HG03342 (cell line): Measurements from ENCODE around the gene ACOT7.
A peak's percentile ranks its signal among the peaks of the same experiment; 100 is the strongest.
"Not testable (repeated sequence)": the region's sequence is repeated elsewhere in the genome, so short reads cannot be mapped to it uniquely, and the experiment has no call there.

ENCODE experiments used
- ATAC-seq: cut with Tn5 transposase; IDR thresholded peaks from one replicate; pipeline ENCODE4 v1.9.1; 2021; ENCODE audit warnings: mild to moderate bottlenecking, moderate library complexity; ENCODE audit not compliant: unreplicated experiment

The ACOT7 gene

GRCh38 chr1:6401673-6402072 is 8.1 kb upstream of the ACOT7 start:
- no peak for ATAC-seq

- ATAC-seq, result no peak
Measured at GRCh38 chr1:6399294-6399693, 5.7 kb upstream of the ACOT7 start.

- no peak for ATAC-seq
Measured at GRCh38 chr1:6397844-6398441, 4.4 kb upstream of the ACOT7 start.

DNA sequence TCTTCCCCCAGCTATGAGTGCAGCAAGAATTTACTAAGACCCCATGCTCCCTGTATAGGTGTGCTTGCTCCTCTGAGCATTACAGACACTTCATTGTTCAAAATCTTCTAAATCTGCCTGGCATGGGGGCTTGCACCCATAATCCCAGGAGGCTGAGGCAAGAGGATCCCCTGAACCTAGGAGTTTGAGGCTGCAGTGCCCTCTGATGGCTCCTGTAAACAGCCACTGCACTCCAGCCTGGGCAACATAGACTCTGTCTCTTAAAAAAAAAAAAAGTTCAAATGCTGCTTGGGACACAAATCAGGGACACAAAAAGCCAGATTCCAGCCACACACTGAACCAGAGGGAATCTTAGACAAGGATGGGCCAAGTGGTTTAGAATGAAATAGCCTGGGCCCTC is 3.4 kb upstream of the ACOT7 start:
- no peak for ATAC-seq

DNA sequence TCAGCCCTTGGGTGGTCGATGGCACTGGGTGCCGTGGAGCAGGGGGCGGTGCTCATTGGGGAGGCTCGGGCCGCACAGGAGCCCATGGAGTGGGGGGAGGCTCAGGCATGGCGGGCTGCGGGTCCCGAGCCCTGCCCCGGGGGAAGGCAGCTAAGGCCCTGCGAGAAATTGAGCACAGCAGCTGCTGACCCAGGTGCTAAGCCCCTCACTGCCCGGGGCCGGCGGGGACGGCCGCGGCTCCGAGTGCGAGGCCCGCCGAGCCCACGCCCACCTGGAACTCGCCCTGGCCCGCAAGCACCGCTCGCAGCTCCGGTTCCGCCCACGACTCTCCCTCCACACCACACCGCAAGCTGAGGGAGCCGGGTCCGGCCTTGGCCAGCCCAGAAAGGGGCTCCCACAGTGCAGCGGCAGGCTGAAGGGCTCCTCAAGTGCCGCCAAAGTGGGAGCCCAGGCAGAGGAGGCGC is 2.2 kb upstream of the ACOT7 start:
- ATAC-seq, result not testable (repeated sequence)

DNA sequence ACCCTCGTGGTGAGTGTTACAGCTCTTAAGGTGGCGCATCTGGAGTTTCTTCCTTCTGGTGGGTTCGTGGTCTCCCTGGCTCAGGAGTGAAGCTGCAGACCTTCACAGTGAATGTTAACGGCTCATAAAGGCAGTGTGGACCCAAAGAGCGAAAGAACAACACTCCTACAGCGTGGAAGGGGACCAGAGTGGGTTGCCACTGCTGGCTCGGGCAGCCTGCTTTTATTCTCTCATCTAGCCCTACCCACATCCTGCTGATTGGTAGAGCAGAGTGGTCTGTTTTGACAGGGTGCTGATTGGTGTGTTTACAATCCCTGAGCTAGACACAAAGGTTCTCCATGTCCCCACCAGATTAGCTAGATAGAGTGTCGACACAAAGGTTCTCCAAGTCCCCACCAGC is 1.6 kb upstream of the ACOT7 start:
- ATAC-seq, result not testable (repeated sequence)

DNA sequence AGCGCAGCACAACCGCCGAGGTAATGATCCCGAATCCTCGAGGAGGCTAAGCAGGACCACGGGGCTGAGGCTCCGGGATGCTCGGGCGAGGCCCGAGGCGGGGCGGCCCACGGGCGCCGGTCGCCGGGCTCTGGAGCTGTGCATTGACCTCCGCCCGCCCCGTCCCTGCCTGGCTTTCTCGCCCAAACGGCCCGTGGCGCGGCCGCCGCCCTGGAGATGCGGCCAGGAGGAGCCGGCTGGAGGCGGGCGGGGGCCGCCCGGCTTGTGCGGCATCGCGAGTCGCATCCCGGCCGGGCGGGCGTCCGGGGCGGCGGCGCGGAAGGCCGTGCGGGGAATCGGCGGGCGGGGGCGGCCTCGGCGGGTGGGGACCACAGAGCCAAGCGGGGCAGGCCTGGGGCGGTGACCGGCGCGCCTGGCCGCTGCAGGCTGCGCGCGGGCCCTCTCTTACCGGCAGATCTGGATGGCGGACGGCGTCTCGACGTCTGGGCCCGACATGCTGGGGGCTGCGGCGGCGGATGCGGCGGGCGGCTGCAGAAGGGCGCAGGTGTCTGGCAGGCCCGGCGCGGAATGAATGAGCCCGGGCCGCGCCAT is 663 bp downstream of the ACOT7 start:
- peak; percentile 20 for ATAC-seq

GRCh38 chr1:6391951-6392808 is 1.4 kb downstream of the ACOT7 start:
- ATAC-seq, result peak; percentile 5

DNA sequence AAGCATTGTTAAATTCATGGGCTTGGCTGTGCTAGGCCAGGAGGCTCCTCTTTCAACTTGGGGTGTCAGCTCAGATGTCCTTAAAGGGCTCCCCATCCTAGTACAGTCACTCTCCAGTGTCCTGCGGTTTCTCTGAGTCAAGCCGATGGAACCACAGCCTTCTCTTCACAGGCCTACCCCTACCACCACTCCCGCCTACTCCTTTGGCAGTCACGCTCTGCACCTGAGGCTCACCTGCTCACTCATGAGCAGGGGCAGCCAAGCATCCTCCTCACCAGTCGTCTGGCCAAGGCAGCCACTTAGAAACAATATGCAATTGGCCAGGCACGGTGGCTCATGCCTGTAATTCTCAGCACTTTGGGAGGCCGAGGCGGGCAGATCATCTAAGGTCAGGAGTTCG is 3.6 kb downstream of the ACOT7 start:
- no peak for ATAC-seq

- ATAC-seq, result no peak
Measured at GRCh38 chr1:6386371-6386949, 7.1 kb downstream of the ACOT7 start.

DNA sequence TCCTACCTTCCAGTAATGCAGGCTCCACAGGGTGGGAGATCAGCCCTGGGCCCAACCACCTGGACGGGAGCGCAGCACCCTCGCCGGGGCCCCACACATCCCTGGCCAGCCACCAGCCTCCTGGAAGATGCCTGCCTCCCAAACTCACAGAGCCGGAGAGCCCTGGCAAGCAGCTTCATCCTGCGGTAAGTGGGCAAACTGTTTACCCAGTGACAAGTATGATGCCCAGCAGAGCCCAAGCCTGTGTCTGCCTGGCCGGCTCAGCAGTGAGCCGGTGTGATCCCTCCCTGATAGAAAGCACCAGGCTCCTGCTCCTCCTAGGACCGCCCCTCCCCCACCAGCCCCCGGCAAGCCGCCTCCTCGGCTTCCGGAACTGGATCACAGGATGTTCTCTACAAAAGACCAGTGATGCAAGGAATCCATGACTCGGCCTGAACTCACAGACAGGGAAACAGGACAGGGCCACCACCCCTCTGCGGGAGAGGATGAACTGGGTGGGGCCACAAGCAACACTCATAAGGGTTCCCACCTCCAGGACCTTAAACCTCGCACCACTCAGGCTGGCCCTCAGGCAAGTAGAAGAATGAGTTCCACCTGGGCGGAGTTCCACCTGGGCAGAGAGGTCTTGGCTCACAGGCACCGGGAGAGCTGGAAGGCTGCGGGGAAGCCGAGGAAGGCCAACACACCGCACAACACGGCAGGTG is 7.9 kb downstream of the ACOT7 start:
- no peak for ATAC-seq

DNA sequence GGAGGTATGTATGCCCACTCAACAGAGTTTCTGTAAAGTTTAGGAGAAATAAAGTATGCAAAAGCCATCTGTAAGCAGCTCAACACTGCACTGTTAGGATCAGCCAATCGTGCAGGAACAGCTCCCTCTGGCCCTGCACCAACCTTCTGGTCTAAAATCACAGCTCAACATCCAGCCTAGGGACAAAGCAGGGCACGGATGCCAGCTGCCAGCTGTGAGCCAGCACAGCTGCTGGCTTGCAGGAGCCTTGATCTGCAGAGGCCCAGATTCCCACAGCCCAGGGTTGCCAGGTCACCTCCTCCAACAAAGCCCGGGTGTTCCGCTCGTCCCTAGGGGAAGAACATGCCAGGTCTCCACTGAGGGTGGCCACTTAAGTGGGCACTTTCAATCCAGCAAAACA is 8.6 kb downstream of the ACOT7 start:
- ATAC-seq, result no peak

DNA sequence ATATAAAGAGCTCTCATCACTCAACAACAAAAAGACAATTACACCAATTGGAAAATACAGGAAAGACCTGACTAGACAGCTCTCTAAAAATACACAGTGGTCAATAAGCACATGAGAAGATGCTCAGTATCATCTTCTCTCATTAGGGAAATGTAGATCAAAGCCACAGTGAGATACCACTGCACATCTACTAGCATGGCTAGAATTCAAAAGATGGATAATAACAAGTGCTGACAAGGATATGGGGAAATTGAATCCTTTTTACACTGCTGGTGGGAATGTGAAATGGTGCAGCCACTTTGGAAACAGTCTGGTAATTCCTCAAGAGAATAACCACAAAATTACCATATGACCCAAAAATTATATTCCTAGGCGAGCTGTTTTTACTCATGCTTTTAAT is 9.4 kb downstream of the ACOT7 start:
- ATAC-seq, result no peak

- ATAC-seq, result no peak
Measured at GRCh38 chr1:6380037-6380436, 13.5 kb downstream of the ACOT7 start.

GRCh38 chr1:6378096-6378746 is 15.3 kb downstream of the ACOT7 start:
- no peak for ATAC-seq

DNA sequence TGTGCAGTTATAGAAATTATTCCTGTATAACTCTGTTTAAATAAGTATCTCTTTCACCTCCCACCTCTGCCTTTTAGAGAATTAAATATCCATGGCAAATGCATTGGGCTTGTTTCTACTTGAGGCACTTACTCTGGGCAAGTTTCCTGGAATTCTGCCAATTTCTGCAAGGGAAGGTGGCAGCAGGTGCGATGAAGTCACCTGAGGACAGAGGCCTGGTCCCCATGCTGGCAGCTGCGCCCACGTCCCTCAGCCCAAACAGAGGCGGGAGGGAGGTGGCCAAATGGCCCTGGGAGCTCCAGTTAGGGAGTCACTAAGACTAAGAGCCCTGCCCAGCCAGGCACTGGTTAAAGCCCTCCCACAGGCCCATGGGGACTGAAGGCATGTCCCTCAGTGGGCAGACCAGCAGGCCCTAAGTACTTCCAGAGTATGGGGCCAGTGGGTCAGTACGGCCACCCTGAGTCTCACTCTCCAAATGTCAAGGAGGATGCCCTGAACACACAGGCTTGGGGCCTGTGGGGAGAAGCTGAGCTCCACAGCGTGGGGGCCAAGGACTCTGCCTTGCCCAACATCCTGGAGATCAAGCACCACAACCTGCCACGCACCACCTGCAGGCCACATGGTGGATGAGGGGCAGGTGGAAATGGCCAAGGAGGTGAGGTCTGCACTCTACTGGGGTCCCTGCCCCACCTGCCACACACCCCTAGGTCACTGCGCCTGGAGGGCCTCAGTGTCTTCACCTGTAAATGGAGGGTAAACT is 19.4 kb downstream of the ACOT7 start:
- ATAC-seq, result no peak

DNA sequence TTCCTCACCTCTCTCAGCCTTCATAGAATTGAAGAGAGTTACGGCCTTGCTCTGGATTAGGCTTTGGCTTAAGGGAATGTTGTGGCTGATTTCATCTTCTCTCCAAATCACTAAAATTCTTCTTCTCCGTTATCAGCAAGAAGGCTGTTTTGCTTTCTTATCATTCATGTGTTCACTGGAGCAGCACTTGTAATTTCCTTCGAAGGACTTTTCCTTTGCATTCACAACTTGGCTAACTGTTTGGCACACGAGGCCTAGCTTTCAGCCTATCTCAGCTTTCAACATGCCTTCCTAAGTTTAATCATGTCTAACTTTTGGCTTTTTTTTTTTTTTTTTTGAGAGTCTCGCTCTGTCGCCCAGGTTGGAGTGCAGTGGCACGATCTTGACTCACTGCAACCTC is 21.3 kb downstream of the ACOT7 start:
- not testable (repeated sequence) for ATAC-seq

DNA sequence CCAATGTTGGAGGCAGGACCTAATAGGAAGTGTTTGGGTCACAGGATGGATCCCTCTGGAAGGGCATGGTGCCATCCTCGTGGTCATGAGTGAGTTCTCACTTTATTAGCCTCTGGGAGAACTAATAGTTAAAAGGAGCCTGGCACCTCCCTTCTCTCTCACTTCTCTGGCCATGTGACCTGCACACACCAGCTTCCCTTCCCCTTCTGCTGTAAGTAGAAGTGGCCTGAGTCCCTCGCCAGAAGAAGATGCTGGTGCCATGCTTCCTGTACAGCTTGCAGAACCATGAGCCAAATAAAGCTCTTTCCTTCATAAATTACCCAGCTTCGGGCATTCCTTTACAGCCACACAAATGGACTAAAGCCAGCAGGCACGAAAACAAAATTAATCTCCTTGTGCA is 23.6 kb downstream of the ACOT7 start:
- ATAC-seq, result no peak

- ATAC-seq, result no peak
Measured at GRCh38 chr1:6367381-6368012, 26.1 kb downstream of the ACOT7 start.
